GM19239 (cell line): Measurements from ENCODE around the gene TRABD2A.
A peak's percentile ranks its signal among the peaks of the same experiment; 100 is the strongest.

Source experiments
- DNase-seq: peaks from one replicate; pipeline ENCODE4 v3.0.0; 2011; ENCODE audit warnings: low spot score; ENCODE audit not compliant: insufficient read length
- FAIRE-seq: peaks from 2 replicates; lab custom pipeline; 2011; peaks lifted over from hg19 to GRCh38; lab: Jason Lieb, UNC

The TRABD2A gene

DNA sequence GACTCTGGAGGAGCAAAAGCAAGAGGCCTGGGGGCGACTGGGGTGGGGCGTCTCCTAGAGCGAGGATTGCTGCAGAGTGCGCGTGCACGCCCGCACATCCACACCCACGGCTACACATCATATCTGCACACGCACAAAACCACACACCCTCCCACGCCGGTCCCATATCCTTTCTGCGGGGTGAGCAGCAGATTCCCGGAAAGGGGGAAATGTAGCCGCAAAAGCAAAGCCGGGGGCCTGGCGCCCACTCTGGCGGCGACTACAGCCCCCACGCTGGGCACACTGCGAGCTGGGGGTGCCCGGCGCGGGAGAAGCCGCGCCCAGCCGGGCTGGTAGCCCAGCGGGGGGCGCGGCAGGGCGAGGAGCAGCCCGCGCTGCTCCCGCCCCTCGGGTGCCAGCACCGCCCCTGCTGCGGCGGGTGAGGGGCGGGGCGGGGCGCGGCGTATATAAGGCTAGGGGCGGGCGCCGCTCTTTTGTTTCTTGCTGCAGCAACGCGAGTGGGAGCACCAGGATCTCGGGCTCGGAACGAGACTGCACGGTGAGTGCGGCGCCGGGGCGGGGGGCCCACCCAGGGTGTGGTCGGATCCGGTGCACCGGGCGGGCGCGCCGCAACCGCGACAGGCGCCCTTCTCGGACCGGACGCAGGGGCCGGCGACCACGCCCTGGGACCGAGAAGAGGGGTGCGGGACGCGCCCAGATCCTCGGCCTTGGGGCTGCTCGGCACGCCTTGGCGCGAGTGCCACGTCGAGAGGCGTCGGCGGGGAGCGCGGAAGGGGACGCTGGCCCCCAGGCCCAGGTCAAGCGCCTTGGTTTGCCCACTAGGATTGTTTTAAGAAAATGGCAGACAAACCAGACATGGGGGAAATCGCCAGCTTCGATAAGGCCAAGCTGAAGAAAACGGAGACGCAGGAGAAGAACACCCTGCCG is 24.6 kb upstream of the TRABD2A start, which contains the start of gene TMSB10:
TMSB10 (plus strand) TSS at position 476 of the 927 bp plus-strand sequence.
- DNase-seq (peak; percentile 72), FAIRE-seq (peak; percentile 48)

DNA sequence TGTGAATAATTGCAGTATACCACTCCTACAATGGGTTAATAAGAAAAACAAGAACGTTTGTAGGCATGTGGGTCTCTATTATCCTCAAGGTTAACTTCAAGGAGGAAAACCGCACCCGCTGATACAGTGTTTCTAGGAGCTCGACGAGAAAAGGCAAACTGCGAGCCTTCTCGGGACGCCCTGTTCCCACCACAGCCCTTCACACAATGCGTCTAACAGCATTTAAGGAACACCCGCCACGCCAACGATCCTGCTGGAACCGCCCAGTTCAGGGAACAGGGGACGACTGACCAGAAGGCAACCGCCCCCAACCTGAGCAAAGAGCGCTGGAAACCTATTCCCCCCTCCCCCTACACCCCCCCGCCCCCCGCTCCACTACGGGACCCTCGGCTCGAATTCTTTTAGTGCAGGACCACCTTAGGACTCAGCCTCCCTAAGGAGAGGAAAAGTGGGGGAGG is 23.9 kb upstream of the TRABD2A start:
- no peak for DNase-seq
- no peak for FAIRE-seq

DNA sequence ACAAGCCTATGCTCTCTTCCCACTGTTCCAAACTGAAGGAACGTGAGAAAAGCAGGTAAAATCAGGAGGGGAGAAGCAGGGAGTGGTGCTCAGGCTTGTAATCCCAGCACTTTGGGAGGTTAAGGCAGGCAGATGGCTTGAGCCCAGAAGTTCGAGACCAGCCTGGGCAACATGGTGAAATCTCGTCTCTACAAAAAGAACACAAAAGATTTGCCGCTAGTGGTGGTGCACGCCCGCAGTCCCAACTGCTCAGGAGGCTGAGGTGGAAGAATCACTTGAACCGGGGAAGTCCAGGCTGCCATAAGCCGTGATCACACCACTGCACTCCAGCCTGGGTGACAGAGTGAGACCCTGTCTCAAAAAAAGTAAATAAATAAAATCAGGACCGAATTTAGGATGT is 23.3 kb upstream of the TRABD2A start:
- FAIRE-seq (no peak), DNase-seq (no peak)

DNA sequence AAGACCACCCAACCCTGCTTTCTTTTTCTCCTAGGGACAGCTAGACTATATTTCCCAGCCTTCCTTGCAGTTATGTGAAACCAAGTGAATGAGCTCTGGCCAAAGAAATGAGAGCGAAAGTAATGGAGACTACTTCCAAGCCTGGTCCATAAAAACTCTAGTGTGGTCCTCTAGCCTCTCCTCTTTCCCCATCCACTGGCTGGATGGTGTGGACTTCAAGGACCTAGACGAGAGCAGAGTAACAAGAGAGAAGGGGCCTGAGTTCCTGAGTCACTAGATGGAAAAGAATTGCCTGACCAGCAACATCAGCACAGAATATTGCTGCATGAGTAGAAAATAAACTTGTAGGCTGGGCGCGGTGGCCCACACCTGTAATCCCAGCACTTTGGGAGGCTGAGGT is 21.6 kb upstream of the TRABD2A start:
- FAIRE-seq = no peak
- no peak for DNase-seq

DNA sequence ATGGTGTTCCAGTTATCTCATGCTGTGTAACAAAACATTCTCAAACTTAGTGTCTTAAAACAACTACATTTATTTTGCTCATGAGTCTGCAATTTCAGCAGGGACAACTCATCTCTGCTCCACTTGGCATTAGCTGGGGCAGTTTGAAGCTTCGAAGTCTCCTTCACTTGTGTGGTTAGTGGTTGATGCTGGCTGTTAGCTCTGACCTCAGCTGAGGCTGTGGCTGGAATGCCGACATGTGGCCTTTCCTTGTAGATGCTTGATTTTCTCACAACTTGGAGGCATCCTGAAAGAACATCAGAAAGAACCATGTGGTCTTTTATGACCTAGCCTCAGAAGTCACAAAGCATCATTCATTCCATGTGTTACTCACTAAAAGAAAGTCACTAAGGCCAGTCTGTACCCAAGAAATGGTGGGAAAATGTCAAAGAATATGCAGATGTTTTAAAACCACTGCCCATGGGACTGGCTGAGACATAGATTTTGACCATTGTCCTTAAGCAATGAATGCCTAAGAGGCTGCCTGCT is 20.8 kb upstream of the TRABD2A start:
- no peak for DNase-seq
- FAIRE-seq = no peak

DNA sequence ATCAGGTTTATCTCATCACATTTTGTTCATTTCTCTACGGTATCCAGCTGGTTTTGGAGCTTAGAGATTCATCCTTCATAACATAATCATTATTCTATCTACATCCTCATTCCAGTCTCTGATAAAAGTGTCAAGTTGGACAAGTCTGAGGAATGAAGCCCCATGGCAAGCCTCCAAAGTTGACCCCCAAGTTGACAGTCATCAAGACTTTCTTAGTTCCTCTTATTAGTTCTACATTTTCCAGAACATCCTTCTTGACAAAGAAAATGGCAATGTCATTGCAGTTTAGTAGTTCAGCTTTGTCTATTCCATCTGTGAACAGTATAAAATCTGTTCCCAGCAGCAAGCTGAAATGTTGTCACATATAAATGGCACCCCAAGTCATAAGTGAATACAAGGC is 20.1 kb upstream of the TRABD2A start:
- DNase-seq (no peak), FAIRE-seq (no peak)

DNA sequence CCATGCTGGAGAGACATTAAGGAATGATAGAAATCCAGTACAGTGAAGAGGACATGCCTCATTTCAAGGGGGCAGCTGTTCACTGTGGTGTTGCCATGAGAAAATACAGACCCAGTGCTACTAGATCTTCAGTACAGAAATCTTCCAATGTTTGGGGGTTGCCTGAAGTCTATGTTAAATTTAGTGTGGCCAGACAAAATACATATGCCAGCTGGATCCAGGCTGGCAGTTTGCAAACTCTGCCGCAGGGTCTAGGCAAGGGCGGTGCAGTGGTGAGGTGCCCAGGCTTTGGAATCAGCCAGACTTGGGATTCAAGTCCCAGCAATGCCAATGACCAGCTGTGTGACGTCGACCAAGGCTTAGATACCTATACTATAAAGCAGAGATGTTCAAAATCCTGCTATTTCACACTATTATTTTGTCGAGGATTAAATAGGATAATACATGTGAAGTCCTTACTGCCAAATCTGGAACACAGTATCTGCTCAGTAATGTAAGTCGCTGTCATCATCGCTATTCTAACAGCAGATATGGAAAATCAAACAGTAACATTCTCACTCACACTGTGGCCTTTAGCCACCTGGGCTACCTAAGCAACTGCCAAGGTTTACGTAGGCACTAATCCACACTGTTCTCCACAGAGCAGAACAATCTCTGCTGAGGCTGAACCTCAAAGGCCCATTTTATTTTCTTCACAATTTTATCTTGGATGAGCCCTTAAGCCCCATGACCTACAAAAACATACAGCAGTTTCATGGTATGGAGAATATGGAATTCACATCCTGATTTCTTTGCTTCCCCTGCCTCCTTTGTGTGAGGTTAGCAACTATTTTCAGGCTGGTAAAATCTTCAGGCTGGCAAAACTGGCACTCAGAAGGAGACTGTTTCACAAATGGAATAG is 18.7 kb upstream of the TRABD2A start:
- FAIRE-seq (no peak), DNase-seq (no peak)

DNA sequence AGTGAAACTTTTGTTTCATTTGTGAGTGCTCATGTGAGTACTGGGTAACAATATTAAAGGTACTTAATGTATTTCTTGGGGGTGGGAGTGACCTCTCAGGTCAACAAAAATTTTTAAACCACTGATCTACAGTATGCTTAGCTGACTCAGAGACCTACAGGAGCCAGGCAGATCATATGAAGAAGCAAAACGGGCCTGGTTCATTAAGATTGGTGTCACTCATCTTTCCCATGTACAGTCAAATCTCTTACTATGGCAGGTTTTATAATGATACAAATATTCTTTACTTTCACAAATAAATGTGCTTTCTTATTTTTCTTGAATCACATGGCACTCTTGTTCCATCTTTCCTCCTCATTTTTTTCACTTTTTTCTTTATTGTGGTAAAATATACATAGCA is 16.9 kb upstream of the TRABD2A start:
- DNase-seq (no peak), FAIRE-seq (no peak)

DNA sequence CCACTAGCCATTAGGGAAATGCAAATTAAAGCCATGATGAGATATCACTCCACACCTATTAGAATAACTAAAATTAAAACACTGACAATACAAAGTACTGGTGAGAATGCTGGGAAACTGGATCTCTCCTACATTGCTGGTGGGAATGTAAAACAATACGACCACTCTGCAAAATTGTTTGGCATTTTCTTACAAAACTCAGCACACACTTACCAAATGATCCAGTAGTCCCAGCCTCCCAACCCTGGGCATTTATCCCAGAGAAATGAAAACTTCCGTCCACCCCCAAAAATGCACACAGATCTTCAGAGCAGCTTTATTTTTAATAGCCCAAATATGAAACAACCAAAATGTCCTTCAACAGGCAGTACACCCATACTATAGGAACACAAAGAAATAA is 15.7 kb upstream of the TRABD2A start:
- FAIRE-seq (no peak), DNase-seq (no peak)

DNA sequence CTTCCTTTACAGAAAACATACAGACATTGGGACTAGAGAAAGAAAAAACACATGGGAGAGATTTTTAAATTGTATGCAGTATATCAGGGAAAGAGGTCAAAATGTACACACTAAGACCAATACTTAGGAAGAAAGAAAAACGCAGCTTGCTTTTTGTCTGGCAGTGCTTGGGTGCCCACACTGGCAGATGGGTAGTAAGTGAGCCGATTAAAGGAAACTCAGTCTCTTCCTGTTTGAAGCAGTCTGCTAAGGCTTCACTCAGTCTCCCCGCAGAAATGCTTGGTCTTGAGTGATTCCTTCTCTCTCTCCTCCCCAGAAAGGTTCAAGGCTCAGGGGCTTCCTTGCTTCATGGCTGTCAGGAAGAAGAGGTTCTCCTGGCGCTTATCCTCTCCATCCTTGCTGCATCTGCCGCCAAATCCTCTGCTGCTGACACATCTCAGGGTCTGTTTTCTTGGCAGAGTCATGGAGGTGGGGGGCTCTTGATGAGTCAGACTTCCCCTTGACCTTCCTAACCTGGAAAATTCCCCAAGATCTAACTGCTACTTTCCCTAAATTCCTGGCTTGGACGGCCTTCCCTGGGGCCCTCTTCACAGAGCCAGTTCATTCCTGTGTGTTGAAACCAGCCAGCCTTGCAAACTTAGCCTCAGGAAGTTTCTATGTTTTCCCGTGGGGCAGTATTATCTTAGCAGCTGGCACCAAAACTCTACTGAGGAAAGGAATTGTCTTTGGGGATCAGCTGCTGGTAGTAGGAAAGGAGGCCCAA is 14.1 kb upstream of the TRABD2A start:
- FAIRE-seq (peak; percentile 73), DNase-seq (no peak)

DNA sequence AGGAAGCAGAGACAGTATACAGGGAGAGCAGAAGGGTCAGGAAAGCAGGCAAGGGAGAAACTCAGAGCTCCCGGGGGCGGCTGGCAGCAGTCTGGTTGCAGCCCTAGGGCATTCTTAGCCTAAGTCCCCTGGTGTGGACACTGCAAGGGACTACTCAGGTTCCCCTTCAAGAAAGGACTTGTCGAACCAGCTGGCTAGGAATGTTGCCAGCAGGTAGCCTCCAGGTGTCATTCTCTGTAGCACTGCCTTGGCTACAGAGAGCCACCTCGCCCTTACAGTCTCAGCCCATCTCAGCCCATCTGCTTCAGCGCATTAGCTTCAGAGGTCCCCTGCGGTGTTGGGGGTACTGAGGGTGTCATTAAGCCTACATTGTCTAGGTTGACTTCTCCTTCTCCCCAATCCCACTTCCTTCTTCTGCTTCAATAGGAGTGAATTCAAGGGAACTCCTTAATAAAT is 13.3 kb upstream of the TRABD2A start:
- peak; percentile 45 for FAIRE-seq
- no peak for DNase-seq

DNA sequence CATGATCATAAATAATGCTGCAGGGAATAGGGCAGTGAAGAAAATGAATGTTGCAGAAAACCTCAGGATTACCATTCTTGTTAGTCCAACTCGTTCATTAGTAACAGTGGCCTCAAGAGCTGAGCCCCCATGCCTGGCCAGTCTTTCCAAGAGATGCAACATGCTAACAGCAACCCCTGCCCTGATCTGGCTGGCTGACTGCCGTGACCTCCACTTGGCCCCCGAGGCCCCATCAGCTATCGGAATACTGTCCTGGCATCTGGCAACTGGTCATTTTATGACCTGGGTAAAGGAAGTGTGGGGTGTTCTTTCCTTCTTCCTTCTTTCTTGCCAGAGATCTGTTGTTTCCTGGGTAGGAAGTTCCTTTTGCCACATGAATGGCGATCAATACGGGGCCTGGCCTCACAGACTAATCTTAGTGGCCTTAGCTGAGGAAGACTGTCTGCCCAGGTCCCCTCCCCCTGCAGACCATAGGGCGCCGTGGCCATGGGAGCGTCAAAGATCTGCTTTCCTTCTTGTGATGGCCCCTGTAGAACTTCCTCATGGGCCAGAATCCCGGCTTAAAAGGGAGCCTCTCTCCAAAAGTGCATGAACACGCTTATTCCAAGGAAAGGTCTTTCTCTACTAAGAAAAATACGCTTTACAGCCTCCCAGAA is 10.6 kb upstream of the TRABD2A start:
- FAIRE-seq (no peak), DNase-seq (no peak)

DNA sequence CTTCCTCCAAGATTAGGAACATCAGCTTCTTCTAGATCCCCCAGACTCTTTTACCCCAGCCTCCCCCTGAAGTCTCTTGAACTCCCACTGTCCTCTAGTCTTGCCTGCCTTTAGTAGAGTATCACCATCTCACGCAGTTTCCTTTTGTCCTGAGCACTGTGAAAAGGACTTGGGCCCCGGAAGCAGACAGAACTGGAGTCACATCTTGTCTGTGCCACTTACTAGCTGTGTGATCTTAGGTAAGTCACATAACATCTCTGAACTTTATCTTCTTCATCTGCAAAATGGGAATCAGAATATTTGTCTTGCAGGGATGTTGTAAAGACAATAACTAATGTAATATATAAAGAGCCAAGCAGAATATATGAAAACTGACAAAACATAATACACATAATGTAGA is 8.4 kb upstream of the TRABD2A start:
- FAIRE-seq (no peak), DNase-seq (no peak)

DNA sequence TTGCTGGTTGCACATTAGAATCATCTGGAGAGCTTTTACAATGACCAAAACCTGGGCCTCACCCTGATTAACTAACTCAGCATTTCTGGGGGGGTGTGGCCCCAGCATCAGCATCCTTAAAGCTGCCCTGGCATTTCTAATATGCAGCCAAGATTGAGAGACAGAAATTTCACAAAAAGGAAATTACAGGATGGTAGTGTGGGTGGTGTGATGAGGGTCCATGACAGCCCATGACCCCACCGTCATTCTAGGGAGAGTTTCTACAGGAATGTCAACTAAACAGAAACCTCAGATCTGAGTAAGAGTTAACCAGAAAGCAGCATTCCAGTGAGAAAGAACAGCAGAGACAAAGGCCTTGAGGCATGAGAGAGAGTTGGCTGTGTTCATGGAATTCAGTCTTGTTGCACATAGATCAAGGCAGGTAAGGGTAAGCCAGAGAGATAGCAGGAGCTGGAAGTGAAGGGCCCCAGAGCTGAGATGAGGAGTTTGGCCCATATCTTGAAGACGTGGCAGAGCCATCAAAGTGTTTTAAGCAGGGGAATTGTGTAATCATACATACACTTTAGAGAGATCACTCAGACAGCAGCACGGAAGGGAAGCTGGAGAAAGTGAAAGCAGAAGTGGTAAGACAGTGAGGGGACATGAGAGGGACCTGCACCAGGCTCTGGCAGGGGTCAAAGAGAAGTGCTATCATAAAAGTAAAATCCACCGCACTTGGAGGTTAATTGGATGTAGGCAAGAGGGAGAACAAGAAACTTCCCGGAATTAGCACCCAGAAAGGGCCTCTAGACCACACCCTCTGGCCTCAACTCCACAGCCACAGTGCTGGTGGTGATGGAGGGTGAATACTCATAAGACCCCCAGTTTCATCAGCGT is 7.8 kb upstream of the TRABD2A start:
- no peak for DNase-seq
- FAIRE-seq = peak; percentile 93

DNA sequence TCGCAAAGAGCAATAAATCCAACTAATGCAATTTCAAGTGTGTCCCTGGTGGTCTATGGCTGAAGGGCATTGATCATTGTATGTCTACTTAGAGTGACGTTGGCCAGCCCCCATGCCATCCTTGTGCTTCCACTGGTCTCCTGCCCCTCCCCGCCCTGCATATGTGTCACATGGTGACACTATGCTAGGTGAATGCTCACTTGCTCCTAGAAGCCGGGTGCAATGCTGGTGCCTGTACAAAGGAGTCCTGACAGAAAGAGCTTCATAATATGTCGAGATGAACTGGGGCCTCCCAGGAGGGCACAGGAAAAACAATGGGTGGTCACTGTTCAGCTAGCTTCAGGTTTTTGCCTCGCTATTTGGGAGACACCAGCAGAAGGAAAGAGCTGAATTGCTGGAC is 5.9 kb upstream of the TRABD2A start:
- DNase-seq (no peak), FAIRE-seq (no peak)

DNA sequence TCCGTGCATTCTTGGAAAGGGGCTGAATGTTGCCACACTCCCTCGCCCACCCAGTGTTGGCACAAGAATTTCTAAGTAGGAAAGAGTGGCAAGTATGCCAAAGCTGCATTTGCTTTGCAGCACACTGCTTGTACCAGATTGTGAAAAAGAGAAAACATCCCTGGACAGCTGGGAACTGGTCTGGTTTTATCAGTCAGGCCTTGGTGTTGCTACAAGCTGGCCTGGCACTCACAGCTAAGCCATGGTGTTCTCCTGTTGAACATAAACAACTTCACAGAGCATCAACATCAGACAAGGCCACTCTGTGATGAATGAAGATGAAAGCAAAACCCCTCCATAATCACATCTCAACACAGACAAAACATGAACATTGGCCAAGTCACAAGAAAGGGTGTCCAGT is 4.2 kb upstream of the TRABD2A start:
- DNase-seq = no peak
- FAIRE-seq = no peak

DNA sequence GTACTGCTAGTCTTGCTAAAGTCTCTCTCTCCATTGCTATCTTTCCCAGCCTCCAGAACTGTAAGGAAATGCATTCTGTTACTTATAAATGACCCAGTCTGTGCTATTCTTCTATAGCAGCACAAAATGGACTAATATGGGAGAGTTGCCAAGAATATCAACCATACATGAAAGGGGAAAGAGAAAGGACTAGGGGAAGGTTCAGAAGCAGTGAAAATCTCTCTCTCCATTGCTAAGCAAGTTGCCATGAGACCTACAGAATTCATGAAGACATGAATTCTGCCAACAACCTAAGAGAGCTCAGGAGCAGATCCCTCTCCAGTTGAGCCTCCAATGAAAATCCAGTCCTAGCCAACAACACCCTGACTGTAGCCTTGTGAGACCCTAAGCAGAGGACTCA is 3.6 kb upstream of the TRABD2A start:
- DNase-seq (no peak), FAIRE-seq (no peak)

DNA sequence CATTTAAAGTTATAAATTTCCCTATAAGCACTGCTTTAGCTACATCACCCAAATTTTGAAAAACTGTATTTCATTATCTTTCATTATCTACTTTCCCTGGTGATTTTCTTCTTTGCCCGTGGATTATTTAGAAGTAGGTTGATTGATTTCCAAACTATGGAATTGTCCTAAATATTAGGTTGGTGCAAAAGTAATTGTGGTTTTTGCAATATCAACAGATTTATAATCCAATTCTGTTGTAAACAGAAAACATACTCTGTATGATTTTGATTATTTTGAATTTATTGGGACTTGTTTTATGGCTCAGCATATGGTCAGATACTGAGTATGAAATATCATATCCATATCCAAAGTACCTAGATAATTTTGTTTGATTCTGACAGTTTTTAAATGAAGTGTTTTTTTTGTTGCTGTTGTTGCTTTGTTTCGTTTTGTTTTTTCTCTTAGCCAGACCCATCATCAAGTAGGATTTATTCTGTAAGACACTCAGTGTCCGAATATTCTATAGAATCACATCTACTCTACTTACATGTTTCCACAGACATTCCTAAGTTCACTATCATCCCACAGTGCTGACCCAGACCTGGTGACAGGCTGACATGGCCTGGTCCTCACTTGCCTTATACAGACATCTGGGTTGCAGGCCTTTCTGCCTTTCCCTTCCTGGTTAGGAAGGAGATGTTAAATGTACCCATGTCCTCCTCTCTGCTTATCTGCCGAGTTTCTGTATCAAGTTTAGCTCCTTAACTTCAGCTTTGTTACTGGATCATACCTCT is 2.1 kb upstream of the TRABD2A start:
- DNase-seq (no peak), FAIRE-seq (no peak)
